HepG2 (cell line): ENCODE measurements around the gene TBKBP1. TPM values are rescaled to one million over a fixed set of nuclear protein-coding genes. Genes with fewer than 3 reads are reported as not detected.

Source experiments
- AGO1 ChIP-seq: fragments of 200-400 bp; formaldehyde crosslinking; IDR thresholded peaks from 2 replicates; pipeline ENCODE4 v1.6.1; 2017; ENCODE audit warnings: mild to moderate bottlenecking, low read depth, low read length, moderate library complexity; ENCODE audit not compliant: poor library complexity, severe bottlenecking
- ERF ChIP-seq: IDR thresholded peaks from 2 replicates; pipeline ENCODE4 v1.6.1; 2018; ENCODE audit warnings: missing biosample characterization, missing genetic modification reagents
- EZH2 ChIP-seq: conservative IDR thresholded peaks from 2 replicates; pipeline ENCODE4 v1.6.1; 2012; ENCODE audit warnings: mild to moderate bottlenecking, low read depth, low read length, moderate library complexity
- JUND ChIP-seq: sonication (generic); formaldehyde crosslinking; IDR thresholded peaks from 2 replicates; pipeline ENCODE4 v1.8.0; 2022; ENCODE audit warnings: mild to moderate bottlenecking, missing genetic modification reagents
- MAZ ChIP-seq, 2 experiments: sonication (generic) in 1 of 2; formaldehyde crosslinking in 1 of 2; IDR thresholded peaks; 2 replicates each; pipeline versions ENCODE4 v1.5.0 to v1.6.1; 2012 to 2020; ENCODE audit warnings: low read depth in 2 of 2, mild to moderate bottlenecking in 2 of 2, borderline replicate concordance in 1 of 2, improper control_type of control experiment in 1 of 2, low read length in 1 of 2, missing genetic modification reagents in 1 of 2, moderate library complexity in 1 of 2
- MIER3 ChIP-seq: IDR thresholded peaks from 2 replicates; pipeline ENCODE4 v1.6.1; 2016; ENCODE audit warnings: missing compliant biosample characterization, borderline replicate concordance
- NKX3-1 ChIP-seq: sonication (generic); formaldehyde crosslinking; IDR thresholded peaks from 2 replicates; pipeline ENCODE4 v1.5.0; 2020; ENCODE audit warnings: missing genetic modification reagents
- NR2F6 ChIP-seq, 2 experiments: IDR thresholded peaks; 2 replicates each; pipeline ENCODE4 v1.6.1; 2016; ENCODE audit warnings: antibody characterized with exemption in 1 of 2, mild to moderate bottlenecking in 1 of 2
- PHF8 ChIP-seq: sonication (generic); formaldehyde crosslinking; IDR thresholded peaks from 2 replicates; pipeline ENCODE4 v1.5.0; 2020; ENCODE audit warnings: missing genetic modification reagents
- POGZ ChIP-seq: sonication (generic); formaldehyde crosslinking; IDR thresholded peaks from 2 replicates; pipeline ENCODE4 v1.4.0; 2020; ENCODE audit warnings: mild to moderate bottlenecking, missing genetic modification reagents
- POLR2G ChIP-seq: fragments of 200-400 bp; formaldehyde crosslinking; IDR thresholded peaks from 2 replicates; pipeline ENCODE4 v1.6.1; 2018; ENCODE audit warnings: mild to moderate bottlenecking, low read depth, low read length, moderate library complexity
- REL ChIP-seq: sonication (generic); formaldehyde crosslinking; conservative IDR thresholded peaks from 2 replicates; pipeline ENCODE4 v1.8.0; 2022; ENCODE audit warnings: mild to moderate bottlenecking, missing genetic modification reagents, moderate library complexity
- TOE1 ChIP-seq: sonication (generic); formaldehyde crosslinking; IDR thresholded peaks from 2 replicates; pipeline ENCODE4 v1.4.0; 2020; ENCODE audit warnings: mild to moderate bottlenecking, missing genetic modification reagents
- ZBTB42 ChIP-seq: sonication (generic); formaldehyde crosslinking; IDR thresholded peaks from 2 replicates; pipeline ENCODE4 v1.5.0; 2020; ENCODE audit warnings: mild to moderate bottlenecking, missing genetic modification reagents
- ZNF232 ChIP-seq: sonication (generic); formaldehyde crosslinking; IDR thresholded peaks from 2 replicates; pipeline ENCODE4 v1.4.0; 2020; ENCODE audit warnings: missing genetic modification reagents, borderline replicate concordance
- ZNF24 ChIP-seq: fragments of 450-650 bp; IDR thresholded peaks from 2 replicates; pipeline ENCODE4 v1.6.1; 2017; ENCODE audit warnings: antibody characterized with exemption, mild to moderate bottlenecking
- ZNF333 ChIP-seq: sonication (generic); formaldehyde crosslinking; IDR thresholded peaks from 2 replicates; pipeline ENCODE4 v1.4.0; 2020; ENCODE audit warnings: mild to moderate bottlenecking, missing genetic modification reagents, borderline replicate concordance
- polyA plus RNA-seq, 8 experiments: library from polyadenylated mRNA; depleted of rRNA in 3 of 8; stranded (reverse) in 7 of 8; unstranded in 1 of 8; fragments of >200 nt; fragmentation: Illumina TruSeq in 4 of 8; extraction: Trizol in 4 of 8; gene quantifications; 2 replicates each; pipeline versions ENCODE4 v1.2.1 to v1.2.3, GENCODE V29; 2011 to 2016; ENCODE audit warnings: low read depth in 4 of 8, missing spikeins in 1 of 8, mixed read lengths in 1 of 8; ENCODE audit not compliant: insufficient read depth in 1 of 8
- total RNA-seq, 5 experiments: library from RNA; depleted of rRNA; stranded (reverse); fragments of >200 nt; fragmentation: Illumina TruSeq; extraction: Trizol; gene quantifications; 2 replicates each; pipeline ENCODE4 v1.2.3, GENCODE V29; 2016; ENCODE audit warnings: low read depth in 1 of 5
- TF ChIP-seq, protein P1 (sequence below): sonication (generic); formaldehyde crosslinking; IDR thresholded peaks from 2 replicates; pipeline ENCODE4 v1.4.0; 2020; ENCODE audit warnings: missing genetic modification reagents
- TF ChIP-seq, protein P2 (sequence below): sonication (generic); formaldehyde crosslinking; IDR thresholded peaks from 2 replicates; pipeline ENCODE4 v1.5.0; 2020; ENCODE audit warnings: mild to moderate bottlenecking, missing genetic modification reagents
- TF ChIP-seq, protein P3 (sequence below): sonication (generic); formaldehyde crosslinking; IDR thresholded peaks from 2 replicates; pipeline ENCODE4 v1.5.0; 2020; ENCODE audit warnings: missing genetic modification reagents
- TF ChIP-seq, protein P4 (sequence below): sonication (generic); formaldehyde crosslinking; IDR thresholded peaks from 2 replicates; pipeline ENCODE4 v1.4.0; 2020; ENCODE audit warnings: mild to moderate bottlenecking, missing genetic modification reagents

The TBKBP1 gene
- total and polyA plus RNA-seq, 2 of the 13 experiments (the other 11 are each of a cell fraction or from before 2014, with no cell fraction given): 2.6 to 7.0 TPM

DNA sequence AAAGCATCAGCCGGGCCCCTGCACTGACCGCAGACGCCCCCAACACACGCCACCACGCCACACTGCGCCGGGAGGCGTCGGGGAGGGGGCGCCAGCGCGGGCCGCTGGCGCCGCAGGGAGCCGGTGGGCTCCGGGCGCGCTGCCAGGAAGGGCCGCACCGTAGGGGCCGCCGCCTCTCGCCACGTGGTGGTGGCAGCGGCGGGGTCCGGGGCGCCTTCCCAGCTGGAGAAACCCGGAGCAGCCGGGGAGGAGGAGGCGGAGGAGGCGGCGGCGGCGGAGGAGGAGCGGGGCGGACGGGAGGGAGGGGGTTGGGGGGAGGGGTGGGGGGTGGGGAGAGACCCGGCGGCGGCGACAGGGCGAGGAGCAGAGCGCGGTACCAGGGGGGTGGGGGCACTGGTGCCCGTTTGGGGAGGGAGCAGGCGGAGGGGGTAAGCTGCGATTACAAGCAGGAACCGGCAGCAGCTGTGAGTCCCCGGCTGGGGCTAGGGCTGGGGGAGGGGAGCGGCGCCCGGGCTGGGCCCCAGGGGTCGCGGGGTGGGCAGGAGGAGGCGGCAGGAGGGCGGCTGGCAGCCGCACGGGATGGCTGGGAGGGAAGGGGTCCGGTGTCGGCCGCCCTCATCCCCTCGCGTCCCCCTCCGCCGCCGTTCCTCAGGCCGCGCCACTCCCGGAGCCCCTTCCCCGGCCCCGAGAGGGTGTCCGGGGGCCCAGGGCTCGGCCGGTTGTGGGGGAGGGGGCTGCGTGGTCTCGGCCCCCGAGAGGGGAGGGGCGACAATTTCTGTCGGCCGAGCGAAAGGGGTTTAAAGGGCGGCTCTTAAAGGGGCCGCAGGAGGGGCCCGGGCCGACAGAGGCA, at the start of gene TBKBP1 (continued):
- TF ChIP-seq, protein P1, sequence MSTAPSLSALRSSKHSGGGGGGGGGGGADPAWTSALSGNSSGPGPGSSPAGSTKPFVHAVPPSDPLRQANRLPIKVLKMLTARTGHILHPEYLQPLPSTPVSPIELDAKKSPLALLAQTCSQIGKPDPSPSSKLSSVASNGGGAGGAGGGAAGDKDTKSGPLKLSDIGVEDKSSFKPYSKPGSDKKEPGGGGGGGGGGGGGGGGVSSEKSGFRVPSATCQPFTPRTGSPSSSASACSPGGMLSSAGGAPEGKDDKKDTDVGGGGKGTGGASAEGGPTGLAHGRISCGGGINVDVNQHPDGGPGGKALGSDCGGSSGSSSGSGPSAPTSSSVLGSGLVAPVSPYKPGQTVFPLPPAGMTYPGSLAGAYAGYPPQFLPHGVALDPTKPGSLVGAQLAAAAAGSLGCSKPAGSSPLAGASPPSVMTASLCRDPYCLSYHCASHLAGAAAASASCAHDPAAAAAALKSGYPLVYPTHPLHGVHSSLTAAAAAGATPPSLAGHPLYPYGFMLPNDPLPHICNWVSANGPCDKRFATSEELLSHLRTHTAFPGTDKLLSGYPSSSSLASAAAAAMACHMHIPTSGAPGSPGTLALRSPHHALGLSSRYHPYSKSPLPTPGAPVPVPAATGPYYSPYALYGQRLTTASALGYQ (CRISPR knock-in tag): no peak
- TF ChIP-seq MIER3 (CRISPR knock-in tag) (no peak), AGO1 (peak; percentile 6), POGZ (CRISPR knock-in tag) (no peak), NR2F6 (IDR thresholded peaks at IDR 0.05) (no peak), NR2F6 (CRISPR knock-in tag; IDR thresholded peaks at IDR 0.05) (no peak), NKX3-1 (CRISPR knock-in tag) (no peak), PHF8 (CRISPR knock-in tag) (peak; percentile 60), POLR2G (no peak), EZH2 (no peak), MAZ (IDR thresholded peaks at IDR 0.05; ENCODE audit: borderline replicate concordance, low read depth, low read length) (peak; percentile 33), MAZ (CRISPR knock-in tag; IDR thresholded peaks at IDR 0.05; ENCODE audit: low read depth) (no peak), ZBTB42 (CRISPR knock-in tag) (no peak), ZNF232 (CRISPR knock-in tag) (0 out of 2 replicates have a peak, but pooled peaks have one; percentile 31), TOE1 (CRISPR knock-in tag) (no peak), REL (CRISPR knock-in tag) (no peak), ZNF24 (no peak), ERF (CRISPR knock-in tag) (no peak; the same call in 1 of the 2 replicates), ZNF333 (CRISPR knock-in tag) (no peak), JUND (CRISPR knock-in tag) (no peak)
- TF ChIP-seq, protein P2, sequence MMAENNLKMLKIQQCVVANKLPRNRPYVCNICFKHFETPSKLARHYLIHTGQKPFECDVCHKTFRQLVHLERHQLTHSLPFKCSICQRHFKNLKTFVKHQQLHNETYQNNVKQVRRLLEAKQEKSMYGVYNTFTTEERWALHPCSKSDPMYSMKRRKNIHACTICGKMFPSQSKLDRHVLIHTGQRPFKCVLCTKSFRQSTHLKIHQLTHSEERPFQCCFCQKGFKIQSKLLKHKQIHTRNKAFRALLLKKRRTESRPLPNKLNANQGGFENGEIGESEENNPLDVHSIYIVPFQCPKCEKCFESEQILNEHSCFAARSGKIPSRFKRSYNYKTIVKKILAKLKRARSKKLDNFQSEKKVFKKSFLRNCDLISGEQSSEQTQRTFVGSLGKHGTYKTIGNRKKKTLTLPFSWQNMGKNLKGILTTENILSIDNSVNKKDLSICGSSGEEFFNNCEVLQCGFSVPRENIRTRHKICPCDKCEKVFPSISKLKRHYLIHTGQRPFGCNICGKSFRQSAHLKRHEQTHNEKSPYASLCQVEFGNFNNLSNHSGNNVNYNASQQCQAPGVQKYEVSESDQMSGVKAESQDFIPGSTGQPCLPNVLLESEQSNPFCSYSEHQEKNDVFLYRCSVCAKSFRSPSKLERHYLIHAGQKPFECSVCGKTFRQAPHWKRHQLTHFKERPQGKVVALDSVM: 0 out of 2 replicates have a peak, but pooled peaks have one; percentile 29
- TF ChIP-seq, protein P3, sequence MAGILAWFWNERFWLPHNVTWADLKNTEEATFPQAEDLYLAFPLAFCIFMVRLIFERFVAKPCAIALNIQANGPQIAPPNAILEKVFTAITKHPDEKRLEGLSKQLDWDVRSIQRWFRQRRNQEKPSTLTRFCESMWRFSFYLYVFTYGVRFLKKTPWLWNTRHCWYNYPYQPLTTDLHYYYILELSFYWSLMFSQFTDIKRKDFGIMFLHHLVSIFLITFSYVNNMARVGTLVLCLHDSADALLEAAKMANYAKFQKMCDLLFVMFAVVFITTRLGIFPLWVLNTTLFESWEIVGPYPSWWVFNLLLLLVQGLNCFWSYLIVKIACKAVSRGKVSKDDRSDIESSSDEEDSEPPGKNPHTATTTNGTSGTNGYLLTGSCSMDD: no peak
- TF ChIP-seq, protein P4, sequence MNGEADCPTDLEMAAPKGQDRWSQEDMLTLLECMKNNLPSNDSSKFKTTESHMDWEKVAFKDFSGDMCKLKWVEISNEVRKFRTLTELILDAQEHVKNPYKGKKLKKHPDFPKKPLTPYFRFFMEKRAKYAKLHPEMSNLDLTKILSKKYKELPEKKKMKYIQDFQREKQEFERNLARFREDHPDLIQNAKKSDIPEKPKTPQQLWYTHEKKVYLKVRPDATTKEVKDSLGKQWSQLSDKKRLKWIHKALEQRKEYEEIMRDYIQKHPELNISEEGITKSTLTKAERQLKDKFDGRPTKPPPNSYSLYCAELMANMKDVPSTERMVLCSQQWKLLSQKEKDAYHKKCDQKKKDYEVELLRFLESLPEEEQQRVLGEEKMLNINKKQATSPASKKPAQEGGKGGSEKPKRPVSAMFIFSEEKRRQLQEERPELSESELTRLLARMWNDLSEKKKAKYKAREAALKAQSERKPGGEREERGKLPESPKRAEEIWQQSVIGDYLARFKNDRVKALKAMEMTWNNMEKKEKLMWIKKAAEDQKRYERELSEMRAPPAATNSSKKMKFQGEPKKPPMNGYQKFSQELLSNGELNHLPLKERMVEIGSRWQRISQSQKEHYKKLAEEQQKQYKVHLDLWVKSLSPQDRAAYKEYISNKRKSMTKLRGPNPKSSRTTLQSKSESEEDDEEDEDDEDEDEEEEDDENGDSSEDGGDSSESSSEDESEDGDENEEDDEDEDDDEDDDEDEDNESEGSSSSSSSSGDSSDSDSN (CRISPR knock-in tag): peak; percentile 45; the same call in 1 of the 2 replicates
